ENCODE data around the gene SNX7. TPM values are rescaled to one million over a fixed set of nuclear protein-coding genes. Genes with fewer than 3 reads are reported as not detected.

SNX7 gene
- total RNA-seq, 2 donors from 2014 or later, result 45.0 to 48.5 TPM

- TF ChIP-seq CTCF (IDR thresholded peaks at IDR 0.05), result no peak
- DNase-seq, result no peak
- intact Hi-C loops (cut with DNase I), result no loop called here
- Histone ChIP-seq H3K4me3 (no peak overlapping the region), H3K9ac (ENCODE audit: low read depth in 2 of 2, low read length in 2 of 2) (no peak overlapping the region), H3K36me3 (no peaks in the 10 kb centered on the region), H3K4me1 (no peaks in the 10 kb centered on the region), H3K27me3 (no peaks in the 10 kb centered on the region), H3K27ac (no peak overlapping the region), H3K9me3 (no peaks in the 10 kb centered on the region)
Observed at GRCh38 chr1:98681812-98682211, 20.3 kb downstream of the SNX7 start.

DNA sequence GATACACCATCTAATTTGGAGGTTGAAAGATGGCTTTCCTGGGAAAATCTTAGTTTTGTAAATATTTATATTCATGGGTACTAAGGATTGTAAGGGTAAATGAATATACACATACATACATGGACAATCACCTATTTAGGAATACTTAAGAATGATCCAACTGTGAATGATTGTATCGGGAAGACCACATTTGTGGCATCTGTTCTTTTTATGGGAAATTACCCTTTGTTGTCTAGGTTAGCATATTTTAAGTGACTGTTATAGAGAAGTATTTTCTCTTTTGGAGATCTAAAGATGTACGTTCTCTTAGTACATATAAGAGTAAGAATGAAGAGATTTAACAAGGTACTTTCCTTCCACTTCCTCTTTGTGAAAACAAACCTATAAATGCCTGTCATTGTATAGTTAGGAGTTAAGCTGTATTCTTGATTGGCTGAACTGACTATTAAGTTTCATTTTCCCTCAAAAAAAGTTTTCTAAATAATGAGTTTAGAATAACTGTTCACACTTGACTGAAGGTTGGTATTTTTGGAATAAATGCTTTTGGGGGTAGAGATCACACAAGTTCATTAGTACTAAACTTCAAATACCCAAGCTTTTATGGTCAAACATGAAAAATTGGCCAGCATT lies 26.7 kb downstream of the SNX7 start:
- H3K9ac ChIP-seq (ENCODE audit: low read depth in 2 of 2, low read length in 2 of 2), result no peak overlapping the region
- no peak for DNase-seq
- H3K4me1 ChIP-seq, result no peaks in the 10 kb centered on the region
- no peak overlapping the region for H3K4me3 ChIP-seq
- no peaks in the 10 kb centered on the region for H3K9me3 ChIP-seq
- intact Hi-C loops (cut with DNase I), result no loop called here
- no peak for TF ChIP-seq CTCF (IDR thresholded peaks at IDR 0.05)
- no peaks in the 10 kb centered on the region for H3K36me3 ChIP-seq
- no peak overlapping the region for H3K27ac ChIP-seq
- H3K27me3 ChIP-seq, result no peaks in the 10 kb centered on the region

- Histone ChIP-seq H3K27ac (no peak overlapping the region), H3K4me1 (no peaks in the 10 kb centered on the region), H3K27me3 (no peaks in the 10 kb centered on the region), H3K9ac (ENCODE audit: low read depth in 2 of 2, low read length in 2 of 2) (no peak overlapping the region), H3K36me3 (no peaks in the 10 kb centered on the region), H3K4me3 (no peak overlapping the region), H3K9me3 (no peaks in the 10 kb centered on the region)
- DNase-seq, result no peak
- no peak for TF ChIP-seq CTCF (IDR thresholded peaks at IDR 0.05)
- intact Hi-C loops (cut with DNase I), result no loop called here
Observed at GRCh38 chr1:98690576-98690975, 29.1 kb downstream of the SNX7 start.

DNA sequence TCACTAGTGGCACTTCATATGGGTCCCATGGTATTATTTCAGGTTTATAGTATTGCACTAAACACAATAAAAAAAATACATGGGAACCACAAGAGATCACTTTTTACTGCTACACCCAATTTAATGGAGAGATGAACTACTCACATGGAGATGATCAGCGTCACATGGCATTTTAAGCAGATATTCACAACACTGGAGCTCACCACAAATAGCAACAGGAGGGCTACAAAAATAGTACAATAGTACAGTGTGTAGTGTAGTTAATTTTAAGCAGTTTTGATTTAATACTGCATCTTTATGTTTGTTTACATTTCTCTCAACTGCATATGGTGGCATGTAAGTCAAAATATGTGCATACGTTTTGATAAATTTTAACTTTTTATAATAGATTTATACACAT lies 31.0 kb downstream of the SNX7 start:
- TF ChIP-seq CTCF (IDR thresholded peaks at IDR 0.05), result no peak
- DNase-seq, result no peak
- H3K4me3 ChIP-seq, result no peak overlapping the region
- no peaks in the 10 kb centered on the region for H3K4me1 ChIP-seq
- no peak overlapping the region for H3K27ac ChIP-seq
- intact Hi-C loops (cut with DNase I), result no loop called here
- H3K9me3 ChIP-seq, result no peaks in the 10 kb centered on the region
- no peak overlapping the region for H3K9ac ChIP-seq (ENCODE audit: low read depth in 2 of 2, low read length in 2 of 2)
- no peaks in the 10 kb centered on the region for H3K27me3 ChIP-seq
- no peaks in the 10 kb centered on the region for H3K36me3 ChIP-seq

GRCh38 chr1:98693385-98693784 lies 31.9 kb downstream of the SNX7 start:
- no peak for TF ChIP-seq CTCF (IDR thresholded peaks at IDR 0.05)
- DNase-seq, result no peak
- Histone ChIP-seq H3K4me3 (no peak overlapping the region), H3K36me3 (no peaks in the 10 kb centered on the region), H3K27ac (no peak overlapping the region), H3K9me3 (no peaks in the 10 kb centered on the region), H3K9ac (ENCODE audit: low read depth in 2 of 2, low read length in 2 of 2) (no peak overlapping the region), H3K27me3 (no peaks in the 10 kb centered on the region), H3K4me1 (no peaks in the 10 kb centered on the region)
- intact Hi-C loops (cut with DNase I), result no loop called here
